BE2C (cell line): ENCODE results near the gene ICOSLG.
"Not testable (repeated sequence)": the region's sequence is repeated elsewhere in the genome, so short reads cannot be mapped to it uniquely, and the experiment has no call there.

Source experiments
- DNase-seq: peaks from one replicate; pipeline ENCODE4 v3.0.0-alpha.2; 2020
- H3K27me3 ChIP-seq: fragments of 250-450 bp; sonication (Bioruptor Pico); 2 replicates; pipeline ENCODE4 v1.5.1; 2020; ENCODE audit warnings: mild to moderate bottlenecking
- H3K36me3 ChIP-seq: fragments of 250-450 bp; sonication (Bioruptor Pico); 2 replicates; pipeline ENCODE4 v1.5.1; 2020; ENCODE audit warnings: mild to moderate bottlenecking
- H3K4me1 ChIP-seq: fragments of 250-450 bp; sonication (Bioruptor Pico); 2 replicates; pipeline ENCODE4 v1.5.1; 2020
- H3K4me3 ChIP-seq: 2 replicates; pipeline ENCODE4 v1.5.1; 2011; ENCODE audit warnings: low read depth, low read length
- H3K9me3 ChIP-seq: fragments of 250-450 bp; sonication (Bioruptor Pico); 2 replicates; pipeline ENCODE4 v1.5.1; 2020
- TF ChIP-seq, protein P1 (sequence below): IDR thresholded peaks from 2 replicates; pipeline ENCODE4 v1.5.1; 2012; ENCODE audit warnings: mild to moderate bottlenecking, low read depth, low read length

ICOSLG gene

DNA sequence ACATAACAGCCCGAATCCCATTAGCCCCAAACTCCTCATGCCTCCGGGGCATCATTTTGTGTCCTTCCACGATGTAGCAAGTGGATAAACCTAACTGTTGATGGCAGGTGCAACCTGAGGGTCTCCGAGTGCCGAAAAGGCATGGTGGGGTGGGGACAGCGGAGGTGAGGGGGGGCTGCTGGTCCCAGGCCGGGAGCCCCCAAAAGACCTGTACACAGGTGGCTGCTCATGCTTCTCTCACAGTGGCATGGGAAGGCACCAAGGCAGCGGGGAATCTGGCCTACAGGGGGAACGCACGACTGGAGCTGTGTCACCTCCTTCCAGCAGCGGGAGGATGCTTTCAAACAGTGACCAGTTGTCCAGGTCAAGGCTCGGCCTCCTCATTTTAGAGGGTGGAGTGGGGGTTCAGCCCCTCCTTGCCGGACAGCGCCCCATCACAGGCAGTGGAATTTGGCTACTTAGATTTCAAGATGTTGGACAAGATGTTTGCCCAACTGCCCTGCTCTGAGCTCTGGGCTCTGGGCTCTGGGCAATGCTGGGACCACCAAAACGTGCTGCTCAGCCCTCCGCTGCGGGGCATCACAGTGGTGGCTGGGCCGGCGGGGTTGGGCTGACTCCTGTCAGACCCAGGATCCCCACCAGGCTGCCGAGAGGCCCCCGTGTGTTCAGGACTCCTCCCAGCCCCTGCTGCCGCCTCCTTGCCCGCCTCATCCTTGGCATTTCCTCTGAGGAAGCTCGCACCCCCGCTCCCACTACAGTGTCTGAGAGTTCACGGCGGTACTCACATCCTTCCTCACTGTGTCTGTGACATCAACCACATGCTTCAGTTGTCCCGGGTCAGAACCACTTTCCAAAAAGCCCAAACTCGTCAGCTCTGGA, 13.3 kb upstream of the ICOSLG start:
- peaks cover 8% of the 10 kb centered on the region; the same call in 1 of the 2 replicates for H3K27me3 ChIP-seq
- no peaks in the 10 kb centered on the region for H3K36me3 ChIP-seq
- no peaks in the 10 kb centered on the region for H3K9me3 ChIP-seq
- TF ChIP-seq, protein P1, sequence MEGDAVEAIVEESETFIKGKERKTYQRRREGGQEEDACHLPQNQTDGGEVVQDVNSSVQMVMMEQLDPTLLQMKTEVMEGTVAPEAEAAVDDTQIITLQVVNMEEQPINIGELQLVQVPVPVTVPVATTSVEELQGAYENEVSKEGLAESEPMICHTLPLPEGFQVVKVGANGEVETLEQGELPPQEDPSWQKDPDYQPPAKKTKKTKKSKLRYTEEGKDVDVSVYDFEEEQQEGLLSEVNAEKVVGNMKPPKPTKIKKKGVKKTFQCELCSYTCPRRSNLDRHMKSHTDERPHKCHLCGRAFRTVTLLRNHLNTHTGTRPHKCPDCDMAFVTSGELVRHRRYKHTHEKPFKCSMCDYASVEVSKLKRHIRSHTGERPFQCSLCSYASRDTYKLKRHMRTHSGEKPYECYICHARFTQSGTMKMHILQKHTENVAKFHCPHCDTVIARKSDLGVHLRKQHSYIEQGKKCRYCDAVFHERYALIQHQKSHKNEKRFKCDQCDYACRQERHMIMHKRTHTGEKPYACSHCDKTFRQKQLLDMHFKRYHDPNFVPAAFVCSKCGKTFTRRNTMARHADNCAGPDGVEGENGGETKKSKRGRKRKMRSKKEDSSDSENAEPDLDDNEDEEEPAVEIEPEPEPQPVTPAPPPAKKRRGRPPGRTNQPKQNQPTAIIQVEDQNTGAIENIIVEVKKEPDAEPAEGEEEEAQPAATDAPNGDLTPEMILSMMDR: no peak
- no peak overlapping the region for H3K4me3 ChIP-seq
- H3K4me1 ChIP-seq: no peaks in the 10 kb centered on the region
- no peak for DNase-seq

DNA sequence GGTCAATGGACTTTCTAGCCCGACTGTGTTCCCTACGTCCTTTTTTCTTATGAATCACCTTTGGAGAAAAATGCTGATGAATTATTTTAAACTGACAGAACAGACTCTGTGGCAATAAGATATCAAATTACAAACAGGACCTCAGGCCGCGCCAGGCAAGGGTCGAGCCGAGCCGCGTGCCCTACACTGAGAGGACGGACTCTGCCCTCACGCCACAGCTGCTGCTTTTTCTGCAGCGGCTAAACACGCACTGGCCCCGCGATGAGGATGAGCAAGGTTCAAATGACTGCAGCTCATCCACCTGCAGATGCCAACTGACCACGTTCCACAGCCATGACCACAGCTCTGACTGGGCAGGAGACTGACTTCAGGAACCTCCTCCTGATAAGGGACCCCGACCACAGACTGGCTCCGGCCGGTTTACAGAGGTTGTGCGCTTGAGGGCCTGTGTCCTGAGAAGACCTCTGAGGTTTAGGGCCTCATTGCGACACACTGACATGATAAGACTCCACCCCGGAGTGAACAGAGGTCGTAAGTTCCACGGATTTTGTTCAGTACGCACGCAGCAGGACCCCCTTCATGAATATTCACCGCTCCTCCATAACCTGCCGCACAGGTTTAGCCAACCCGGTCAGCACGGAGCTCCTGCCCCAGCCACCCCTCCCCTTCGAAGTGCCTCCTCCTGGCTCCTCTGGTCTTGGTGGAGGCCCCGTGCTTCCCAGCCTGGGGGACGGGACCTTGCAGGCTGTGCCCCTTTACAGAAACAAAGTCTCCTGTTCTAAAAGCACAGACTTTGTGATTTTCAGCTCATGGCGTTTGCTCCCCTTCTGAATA, 8.7 kb upstream of the ICOSLG start:
- H3K27me3 ChIP-seq, H3K4me1 ChIP-seq, H3K4me3 ChIP-seq, H3K9me3 ChIP-seq, H3K36me3 ChIP-seq, DNase-seq: not testable (repeated sequence)

DNA sequence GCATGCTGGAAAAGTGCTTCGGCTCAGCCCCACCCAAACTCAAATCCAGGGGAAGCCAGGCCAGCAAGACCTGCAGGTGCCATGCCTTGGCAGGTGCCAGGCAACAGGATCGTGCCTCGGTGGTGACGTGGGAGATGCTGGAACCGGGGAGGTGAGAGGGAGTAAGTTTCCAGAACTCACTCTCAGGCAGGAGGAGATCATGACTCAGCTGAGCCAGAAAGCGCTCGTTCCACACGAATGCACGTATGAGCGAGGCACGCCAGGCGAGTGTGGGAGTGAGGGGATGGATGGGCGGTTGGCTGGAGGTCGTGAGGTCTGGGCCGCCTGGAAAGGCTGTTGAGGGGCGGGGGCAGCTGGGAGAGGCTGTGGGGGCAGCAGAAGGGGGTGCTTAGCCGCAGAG, 7.2 kb upstream of the ICOSLG start:
- not testable (repeated sequence) for H3K36me3 ChIP-seq, H3K4me1 ChIP-seq, H3K4me3 ChIP-seq, H3K9me3 ChIP-seq, DNase-seq, H3K27me3 ChIP-seq

DNA sequence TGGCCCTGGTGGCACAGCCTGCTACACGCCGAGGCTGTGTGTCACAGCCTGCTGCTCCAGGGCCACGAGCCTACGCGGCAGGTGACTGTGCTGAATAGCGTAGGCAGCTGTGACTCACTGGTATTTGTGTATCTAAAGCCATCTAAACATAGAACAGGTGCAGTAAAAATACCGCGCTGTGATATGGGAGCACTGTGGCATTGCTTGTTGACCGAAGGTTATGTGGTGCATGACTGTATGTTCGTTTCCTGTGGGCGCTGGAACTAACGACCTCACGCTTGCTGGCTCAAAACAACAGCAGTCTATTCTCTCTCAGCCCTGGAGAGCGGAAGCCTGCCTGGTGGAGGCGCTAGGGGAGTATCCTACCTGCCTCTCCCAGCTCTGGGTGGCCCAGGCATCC, 3.2 kb upstream of the ICOSLG start:
- not testable (repeated sequence) for H3K9me3 ChIP-seq, H3K27me3 ChIP-seq, H3K4me3 ChIP-seq, H3K36me3 ChIP-seq, DNase-seq, H3K4me1 ChIP-seq

DNA sequence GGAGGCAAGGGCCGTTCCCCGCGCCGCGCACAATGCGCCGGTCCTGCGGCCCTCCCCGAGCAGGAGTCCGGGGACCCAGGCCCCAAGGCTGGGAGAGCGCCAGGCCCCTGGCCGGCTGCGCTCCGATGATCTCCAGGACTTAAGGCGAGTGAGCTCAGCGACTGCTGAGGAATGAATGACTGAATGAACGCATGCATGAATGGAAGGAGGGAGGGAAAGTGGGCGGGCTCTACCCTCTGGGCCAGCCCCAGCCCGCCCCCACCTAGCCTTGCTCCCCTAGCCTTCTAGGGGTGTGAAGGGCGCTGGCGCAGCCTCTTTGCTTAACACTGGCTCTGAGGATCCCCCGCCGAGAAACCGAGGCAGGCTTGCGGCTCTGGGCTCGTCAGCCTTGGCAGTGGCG, 538 bp upstream of the ICOSLG start:
- H3K9me3 ChIP-seq, H3K36me3 ChIP-seq, H3K4me1 ChIP-seq, H3K4me3 ChIP-seq, DNase-seq, H3K27me3 ChIP-seq: not testable (repeated sequence)

DNA sequence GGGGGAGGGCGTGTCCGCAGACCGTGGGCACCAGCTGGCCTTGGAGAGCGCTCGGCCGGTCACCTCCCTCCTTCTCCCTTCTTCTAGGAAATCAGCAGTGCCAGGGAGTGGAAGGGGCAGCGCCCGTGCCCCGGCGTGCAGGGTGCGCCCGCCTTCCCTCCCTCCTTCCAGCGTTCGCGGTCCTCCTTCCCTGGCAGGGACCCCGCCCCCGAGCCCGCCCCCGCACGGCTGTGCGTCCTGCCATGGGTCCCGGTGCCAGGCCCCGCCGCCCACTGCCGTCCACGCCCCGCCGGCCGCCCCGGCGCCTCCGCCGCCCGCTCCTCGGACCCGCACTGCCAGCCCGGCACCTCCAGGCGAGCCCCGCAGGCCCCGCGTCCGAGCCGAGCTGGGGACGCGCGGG, 390 bp downstream of the ICOSLG start:
- DNase-seq, H3K4me3 ChIP-seq, H3K4me1 ChIP-seq, H3K36me3 ChIP-seq, H3K9me3 ChIP-seq, H3K27me3 ChIP-seq: not testable (repeated sequence)

DNA sequence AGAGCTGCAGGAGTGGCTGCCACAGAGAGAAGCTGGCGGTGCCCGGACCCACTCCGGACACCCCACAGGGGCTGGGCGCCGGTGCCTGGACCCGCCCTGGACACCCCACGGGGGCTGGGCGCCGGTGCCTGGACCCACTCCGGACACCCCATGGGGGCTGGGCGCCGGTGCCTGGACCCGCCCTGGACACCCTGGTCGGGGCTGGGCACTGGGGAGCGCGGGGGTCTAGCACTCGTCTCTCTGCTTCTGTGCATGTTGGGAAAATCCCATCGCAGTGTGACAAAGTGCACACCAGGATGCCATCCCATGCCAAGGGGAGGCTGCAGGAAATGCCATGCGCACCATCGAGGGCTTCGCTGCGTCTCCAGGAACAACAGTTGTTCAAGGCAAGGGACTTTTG, 11.2 kb downstream of the ICOSLG start:
- not testable (repeated sequence) for H3K4me3 ChIP-seq, DNase-seq, H3K4me1 ChIP-seq, H3K36me3 ChIP-seq, H3K9me3 ChIP-seq, H3K27me3 ChIP-seq

DNA sequence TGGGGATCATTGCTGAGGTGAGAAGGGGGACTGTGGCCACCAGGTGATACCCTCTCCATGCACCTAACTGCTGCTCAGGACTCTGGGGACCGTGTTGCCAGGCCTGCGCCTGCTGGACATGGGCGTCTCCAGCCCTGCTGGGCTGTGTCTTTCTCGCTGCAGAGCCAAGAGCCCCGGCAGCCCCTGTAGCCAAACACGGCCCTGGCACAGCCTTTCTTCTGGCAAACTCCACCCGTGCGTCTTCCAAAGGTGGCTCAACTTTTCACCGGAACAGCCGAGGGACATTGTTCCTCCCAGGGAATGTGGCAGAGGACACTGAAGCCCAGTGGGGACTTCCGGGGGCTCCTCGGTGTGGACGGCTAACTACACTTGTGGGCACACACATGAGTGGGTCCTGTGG, 12.6 kb downstream of the ICOSLG start:
- H3K9me3 ChIP-seq, H3K36me3 ChIP-seq, DNase-seq, H3K27me3 ChIP-seq, H3K4me1 ChIP-seq, H3K4me3 ChIP-seq: not testable (repeated sequence)

DNA sequence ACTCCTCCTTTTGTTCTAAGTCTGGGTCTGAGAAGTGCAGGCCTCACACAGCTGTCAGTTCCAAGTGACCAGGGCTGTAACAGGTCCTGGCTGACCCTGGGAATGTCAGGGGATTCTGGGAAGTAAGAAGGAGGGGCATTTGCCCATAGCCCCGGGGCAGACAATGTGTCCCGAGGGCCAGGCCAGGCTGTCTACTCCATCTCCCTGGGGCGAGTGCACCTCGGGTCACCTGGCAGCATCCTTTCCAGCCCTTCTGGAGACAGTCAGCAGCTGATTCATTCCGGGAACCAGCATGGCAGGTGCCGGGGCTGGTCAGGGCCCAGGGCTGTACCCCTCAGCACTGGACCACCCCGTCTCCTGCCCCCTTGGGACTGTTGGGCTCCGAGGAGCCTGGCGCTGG, 13.1 kb downstream of the ICOSLG start:
- not testable (repeated sequence) for H3K4me3 ChIP-seq, H3K9me3 ChIP-seq, H3K36me3 ChIP-seq, H3K4me1 ChIP-seq, H3K27me3 ChIP-seq, DNase-seq

DNA sequence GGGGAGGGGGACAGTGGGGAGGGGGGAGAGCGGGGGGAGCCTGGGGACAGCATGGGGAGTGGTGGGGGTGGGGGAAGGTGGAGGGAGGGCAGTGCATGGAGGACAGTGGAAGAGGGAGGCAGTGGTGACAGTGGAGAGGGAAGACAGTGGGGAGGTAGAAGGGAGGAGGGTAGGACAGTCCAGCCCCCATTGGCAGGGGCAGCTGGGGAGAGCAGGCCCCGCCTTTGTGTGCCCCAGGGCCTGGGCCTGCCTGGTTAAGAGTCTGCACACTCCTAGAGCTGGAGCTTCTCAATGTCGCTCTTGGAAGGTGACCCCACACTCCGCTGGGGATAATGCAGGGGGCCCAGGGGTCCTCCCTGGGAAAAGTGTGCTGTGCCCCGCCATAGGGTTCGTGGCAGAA, 15.1 kb downstream of the ICOSLG start:
- H3K4me1 ChIP-seq, H3K27me3 ChIP-seq, H3K9me3 ChIP-seq, DNase-seq, H3K4me3 ChIP-seq, H3K36me3 ChIP-seq: not testable (repeated sequence)

DNA sequence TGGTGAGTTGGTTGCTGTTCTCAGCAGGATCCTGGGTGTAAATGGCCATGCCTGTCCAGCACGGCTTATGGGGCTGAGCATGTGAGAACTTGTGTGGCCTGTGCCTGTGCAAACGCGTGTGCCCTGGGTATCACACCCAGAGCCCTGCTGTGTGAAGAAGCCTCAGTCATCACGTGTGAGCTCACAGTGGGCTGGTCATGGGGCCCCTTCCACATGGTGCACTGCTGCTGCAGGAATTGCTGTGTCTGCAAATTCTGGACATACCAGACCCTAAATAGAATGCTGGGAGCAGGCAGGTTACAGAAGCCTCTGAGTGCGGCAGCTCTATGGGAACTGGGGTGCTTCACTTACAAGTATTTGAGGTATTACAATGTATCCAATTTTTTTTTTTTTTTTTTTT, 17.4 kb downstream of the ICOSLG start:
- H3K27me3 ChIP-seq: not testable (repeated sequence)

DNA sequence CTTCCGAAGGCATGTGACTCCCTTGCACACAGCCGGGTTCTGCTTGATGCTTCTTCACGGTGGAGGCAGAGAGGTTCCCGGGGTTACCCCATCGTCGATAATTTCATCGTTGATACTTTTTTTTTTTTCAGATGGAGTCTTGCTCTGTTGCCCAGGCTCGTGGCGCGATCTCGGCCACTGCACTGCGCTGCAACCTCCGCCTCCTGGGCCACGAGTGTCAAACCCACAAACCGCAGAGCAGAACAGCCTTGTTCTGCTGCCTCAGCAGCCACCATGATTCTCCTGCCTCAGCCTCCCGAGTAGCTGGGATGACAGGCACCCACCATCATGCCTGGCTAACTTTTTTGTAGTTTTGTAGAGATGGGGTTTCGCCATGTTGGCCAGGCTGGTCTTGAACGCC, 20.1 kb downstream of the ICOSLG start:
- H3K4me1 ChIP-seq, DNase-seq, H3K27me3 ChIP-seq, H3K9me3 ChIP-seq, H3K36me3 ChIP-seq, H3K4me3 ChIP-seq: not testable (repeated sequence)

More for the DNA sequence above, 17.4 kb downstream of the ICOSLG start:
- not testable (repeated sequence) for DNase-seq, H3K36me3 ChIP-seq, H3K4me3 ChIP-seq, H3K4me1 ChIP-seq, H3K9me3 ChIP-seq

DNA sequence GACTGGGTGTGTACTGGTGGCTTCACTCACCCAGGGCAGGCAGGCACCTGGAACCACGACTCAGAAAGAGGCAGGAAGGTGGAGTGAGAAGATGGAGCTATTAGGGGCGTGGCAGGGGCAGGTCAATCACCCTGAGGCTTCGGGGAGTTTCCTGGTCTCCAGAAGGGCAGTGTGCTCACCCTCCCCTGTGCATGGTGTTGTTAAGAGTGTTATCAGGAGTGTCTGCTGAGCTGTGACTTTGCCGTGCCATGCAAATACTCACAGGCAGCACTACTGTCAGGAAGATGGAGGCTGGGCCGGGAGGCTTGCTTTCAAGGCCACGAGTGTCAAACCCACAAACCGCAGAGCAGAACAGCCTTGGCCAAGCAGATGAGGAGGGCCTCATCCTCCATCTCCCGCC, 22.3 kb downstream of the ICOSLG start:
- not testable (repeated sequence) for H3K4me3 ChIP-seq, H3K4me1 ChIP-seq, H3K9me3 ChIP-seq, H3K36me3 ChIP-seq, DNase-seq, H3K27me3 ChIP-seq

DNA sequence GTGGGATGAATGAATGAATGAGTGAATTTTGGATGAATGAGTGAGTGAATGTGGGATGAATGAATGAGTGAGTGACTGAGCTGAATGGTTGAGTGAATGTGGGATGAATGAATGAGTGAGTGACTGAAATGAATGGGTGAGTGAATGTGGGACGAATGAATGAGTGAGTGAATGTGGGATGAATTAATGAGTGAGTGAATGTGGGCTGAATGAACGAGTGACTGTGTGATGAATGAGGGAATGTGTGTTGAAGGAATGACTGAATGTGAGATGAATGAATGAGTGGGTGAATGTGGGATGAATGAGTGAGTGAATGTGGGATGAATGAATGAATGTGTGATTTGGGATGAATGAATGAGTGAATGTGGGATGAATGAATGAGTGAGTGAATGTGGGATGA, 28.8 kb downstream of the ICOSLG start:
- not testable (repeated sequence) for DNase-seq, H3K9me3 ChIP-seq, H3K4me1 ChIP-seq, H3K36me3 ChIP-seq, H3K4me3 ChIP-seq, H3K27me3 ChIP-seq

DNA sequence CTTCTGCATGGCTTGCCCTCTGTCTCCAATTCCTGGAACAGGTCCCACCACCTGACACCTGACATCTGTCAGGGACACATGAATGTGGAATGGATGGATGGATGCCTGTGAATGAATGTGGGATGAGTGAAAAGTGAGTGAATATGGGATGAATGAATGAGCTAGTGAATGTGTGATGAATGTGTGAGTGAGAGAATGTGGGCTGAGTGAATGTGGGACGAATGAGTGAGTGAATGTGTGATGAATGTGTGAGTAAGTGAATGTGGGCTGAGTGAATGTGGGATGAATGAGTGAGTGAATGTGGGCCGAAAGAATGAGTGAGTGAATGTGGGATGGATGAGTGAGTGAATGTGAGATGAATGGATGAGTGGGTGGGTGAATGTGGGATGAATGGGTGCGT, 29.2 kb downstream of the ICOSLG start:
- H3K27me3 ChIP-seq, H3K36me3 ChIP-seq, H3K4me1 ChIP-seq, H3K4me3 ChIP-seq, DNase-seq, H3K9me3 ChIP-seq: not testable (repeated sequence)
